Activated T-helper 2 cell treated with anti-CD3 and anti-CD28 coated beads, Interferon-gamma antibody, Interleukin-2, Interleukin-4, amounts not matched to agents 10 μg/mL and 5 μg/mL and 100 μg/mL, durations not matched to agents 14 hours and 24 hours and 36 hours (primary cell): Measurements from ENCODE around the gene SLC16A5. TPM values are rescaled to one million over a fixed set of nuclear protein-coding genes. Genes with fewer than 3 reads are reported as not detected.
A peak's percentile ranks its signal among the peaks of the same experiment; 100 is the strongest.

Source experiments
- DNase-seq: peaks from one replicate; pipeline ENCODE4 v3.0.0; 2021; ENCODE audit warnings: low spot score
- H3K27ac Mint-ChIP-seq: one replicate; pipeline ENCODE4 v1.8.0; 2021; ENCODE audit warnings: mixed read lengths
- H3K27me3 Mint-ChIP-seq: one replicate; pipeline ENCODE4 v1.8.0; 2021; ENCODE audit warnings: low read depth, mixed read lengths
- H3K36me3 Mint-ChIP-seq: one replicate; pipeline ENCODE4 v1.8.0; 2021; ENCODE audit warnings: low read depth, mixed read lengths
- H3K4me1 Mint-ChIP-seq: one replicate; pipeline ENCODE4 v1.8.0; 2021; ENCODE audit warnings: low read depth, mixed read lengths
- H3K4me3 Mint-ChIP-seq: one replicate; pipeline ENCODE4 v1.8.0; 2021; ENCODE audit warnings: low read depth, mild to moderate bottlenecking, moderate library complexity, mixed read lengths
- H3K9me3 Mint-ChIP-seq: one replicate; pipeline ENCODE4 v1.8.0; 2021; ENCODE audit warnings: mixed read lengths
- intact Hi-C: fragments of 100-400 bp; cut with micrococcal nuclease; formaldehyde crosslinking; loops from one replicate; pipeline ENCODE4 v1.15.1; 2023
- total RNA-seq: library from RNA; stranded (reverse); gene quantifications from 2 replicates; pipeline ENCODE4 v1.2.3, GENCODE V29; 2022

Gene SLC16A5
- total RNA-seq, 1 donor from 2014 or later, result 11.6 TPM

- Mint-ChIP-seq H3K4me3 (no peak overlapping the region), H3K27ac (no peak overlapping the region), H3K36me3 (peaks cover 46% of the 10 kb centered on the region), H3K27me3 (no peaks in the 10 kb centered on the region), H3K4me1 (peaks cover 21% of the 10 kb centered on the region), H3K9me3 (no peaks in the 10 kb centered on the region)
- intact Hi-C loops, result no loop called here
- no peak for DNase-seq
These were observed 35.8 kb upstream of the SLC16A5 start for GRCh38 chr17:75051941-75052340.

GRCh38 chr17:75059369-75060345 lies 28.1 kb upstream of the SLC16A5 start:
- Mint-ChIP-seq H3K36me3 (peaks cover 59% of the 10 kb centered on the region), H3K27me3 (no peaks in the 10 kb centered on the region), H3K4me3 (no peak overlapping the region), H3K9me3 (no peaks in the 10 kb centered on the region), H3K27ac (no peak overlapping the region), H3K4me1 (peaks cover 13% of the 10 kb centered on the region)
- intact Hi-C loops, result no loop called here
- no peak for DNase-seq

GRCh38 chr17:75060434-75061054 lies 27.2 kb upstream of the SLC16A5 start:
- peaks cover 60% of the 10 kb centered on the region for H3K36me3 Mint-ChIP-seq
- no peak overlapping the region for H3K27ac Mint-ChIP-seq
- H3K4me3 Mint-ChIP-seq, result no peak overlapping the region
- H3K9me3 Mint-ChIP-seq, result no peaks in the 10 kb centered on the region
- H3K27me3 Mint-ChIP-seq, result no peaks in the 10 kb centered on the region
- intact Hi-C loops, result no loop called here
- peaks cover 21% of the 10 kb centered on the region for H3K4me1 Mint-ChIP-seq
- no peak for DNase-seq

- intact Hi-C loops, result no loop called here
- Mint-ChIP-seq H3K4me3 (no peak overlapping the region), H3K27me3 (no peaks in the 10 kb centered on the region), H3K4me1 (peaks cover 25% of the 10 kb centered on the region), H3K27ac (no peak overlapping the region), H3K36me3 (peaks cover 61% of the 10 kb centered on the region), H3K9me3 (no peaks in the 10 kb centered on the region)
- DNase-seq, result no peak
These were observed 26.7 kb upstream of the SLC16A5 start for GRCh38 chr17:75061055-75061438.

GRCh38 chr17:75061618-75062017 lies 26.1 kb upstream of the SLC16A5 start:
- Mint-ChIP-seq H3K27ac (no peak overlapping the region), H3K4me1 (peaks cover 27% of the 10 kb centered on the region), H3K9me3 (no peaks in the 10 kb centered on the region), H3K36me3 (peaks cover 55% of the 10 kb centered on the region), H3K27me3 (no peaks in the 10 kb centered on the region), H3K4me3 (no peak overlapping the region)
- no peak for DNase-seq
- intact Hi-C loops, result no loop called here

- intact Hi-C loops, result no loop called here
These were observed 24.6 kb upstream of the SLC16A5 start for GRCh38 chr17:75063201-75063600.

GRCh38 chr17:75063626-75064025 lies 24.1 kb upstream of the SLC16A5 start:
- DNase-seq, result no peak
- Mint-ChIP-seq H3K4me1 (peaks cover 34% of the 10 kb centered on the region), H3K9me3 (no peaks in the 10 kb centered on the region), H3K36me3 (peaks cover 55% of the 10 kb centered on the region), H3K27me3 (no peaks in the 10 kb centered on the region), H3K4me3 (no peak overlapping the region), H3K27ac (no peak overlapping the region)
- intact Hi-C loops, result no loop called here

More at GRCh38 chr17:75063201-75063600, 24.6 kb upstream of the SLC16A5 start:
- no peaks in the 10 kb centered on the region for H3K27me3 Mint-ChIP-seq
- no peak overlapping the region for H3K27ac Mint-ChIP-seq
- no peak overlapping the region for H3K4me3 Mint-ChIP-seq
- no peak for DNase-seq
- peaks cover 34% of the 10 kb centered on the region for H3K4me1 Mint-ChIP-seq
- no peaks in the 10 kb centered on the region for H3K9me3 Mint-ChIP-seq
- H3K36me3 Mint-ChIP-seq, result peaks cover 55% of the 10 kb centered on the region

GRCh38 chr17:75064040-75064439 lies 23.7 kb upstream of the SLC16A5 start:
- Mint-ChIP-seq H3K4me3 (no peak overlapping the region), H3K27ac (no peak overlapping the region), H3K4me1 (peaks cover 37% of the 10 kb centered on the region), H3K27me3 (no peaks in the 10 kb centered on the region), H3K36me3 (peaks cover 55% of the 10 kb centered on the region), H3K9me3 (no peaks in the 10 kb centered on the region)
- intact Hi-C loops, result no loop called here
- DNase-seq, result no peak

- Mint-ChIP-seq H3K27ac (no peak overlapping the region), H3K4me1 (peaks cover 35% of the 10 kb centered on the region), H3K4me3 (no peak overlapping the region), H3K36me3 (peaks cover 52% of the 10 kb centered on the region), H3K27me3 (no peaks in the 10 kb centered on the region), H3K9me3 (no peaks in the 10 kb centered on the region)
- intact Hi-C loops, result no loop called here
- DNase-seq, result no peak
These were observed 23.3 kb upstream of the SLC16A5 start for GRCh38 chr17:75064460-75064859.

- DNase-seq, result no peak
- no peaks in the 10 kb centered on the region for H3K27me3 Mint-ChIP-seq
- H3K36me3 Mint-ChIP-seq, result peaks cover 48% of the 10 kb centered on the region
- peaks cover 31% of the 10 kb centered on the region for H3K4me1 Mint-ChIP-seq
- H3K4me3 Mint-ChIP-seq, result no peak overlapping the region
- intact Hi-C loops, result no loop called here
- peak overlapping the region; percentile 85 for H3K27ac Mint-ChIP-seq
- no peaks in the 10 kb centered on the region for H3K9me3 Mint-ChIP-seq
These were observed 22.7 kb upstream of the SLC16A5 start for GRCh38 chr17:75064867-75065561.

GRCh38 chr17:75065562-75066151 lies 22.1 kb upstream of the SLC16A5 start:
- H3K27ac Mint-ChIP-seq, result peak overlapping the region; percentile 85
- H3K4me1 Mint-ChIP-seq, result peaks cover 28% of the 10 kb centered on the region
- no peaks in the 10 kb centered on the region for H3K27me3 Mint-ChIP-seq
- no peaks in the 10 kb centered on the region for H3K9me3 Mint-ChIP-seq
- DNase-seq, result no peak
- intact Hi-C loops, result no loop called here
- peaks cover 45% of the 10 kb centered on the region for H3K36me3 Mint-ChIP-seq
- H3K4me3 Mint-ChIP-seq, result no peak overlapping the region

- peak; percentile 32 for DNase-seq
- H3K27me3 Mint-ChIP-seq, result no peaks in the 10 kb centered on the region
- intact Hi-C loops, result no loop called here
- no peak overlapping the region for H3K4me3 Mint-ChIP-seq
- peak overlapping the region; percentile 78 for H3K27ac Mint-ChIP-seq
- peaks cover 30% of the 10 kb centered on the region for H3K4me1 Mint-ChIP-seq
- H3K36me3 Mint-ChIP-seq, result peaks cover 25% of the 10 kb centered on the region
- no peaks in the 10 kb centered on the region for H3K9me3 Mint-ChIP-seq
These were observed 19.9 kb upstream of the SLC16A5 start for GRCh38 chr17:75067856-75068255.
